OCI-M1 (cell line): Measurements from ENCODE around the gene ARL6IP6.
A peak's percentile ranks its signal among the peaks of the same experiment; 100 is the strongest.

Experiments
- DNase-seq: peaks from one replicate; lab custom pipeline; 2025; lab: John Stamatoyannopoulos, UW

ARL6IP6 gene

DNA sequence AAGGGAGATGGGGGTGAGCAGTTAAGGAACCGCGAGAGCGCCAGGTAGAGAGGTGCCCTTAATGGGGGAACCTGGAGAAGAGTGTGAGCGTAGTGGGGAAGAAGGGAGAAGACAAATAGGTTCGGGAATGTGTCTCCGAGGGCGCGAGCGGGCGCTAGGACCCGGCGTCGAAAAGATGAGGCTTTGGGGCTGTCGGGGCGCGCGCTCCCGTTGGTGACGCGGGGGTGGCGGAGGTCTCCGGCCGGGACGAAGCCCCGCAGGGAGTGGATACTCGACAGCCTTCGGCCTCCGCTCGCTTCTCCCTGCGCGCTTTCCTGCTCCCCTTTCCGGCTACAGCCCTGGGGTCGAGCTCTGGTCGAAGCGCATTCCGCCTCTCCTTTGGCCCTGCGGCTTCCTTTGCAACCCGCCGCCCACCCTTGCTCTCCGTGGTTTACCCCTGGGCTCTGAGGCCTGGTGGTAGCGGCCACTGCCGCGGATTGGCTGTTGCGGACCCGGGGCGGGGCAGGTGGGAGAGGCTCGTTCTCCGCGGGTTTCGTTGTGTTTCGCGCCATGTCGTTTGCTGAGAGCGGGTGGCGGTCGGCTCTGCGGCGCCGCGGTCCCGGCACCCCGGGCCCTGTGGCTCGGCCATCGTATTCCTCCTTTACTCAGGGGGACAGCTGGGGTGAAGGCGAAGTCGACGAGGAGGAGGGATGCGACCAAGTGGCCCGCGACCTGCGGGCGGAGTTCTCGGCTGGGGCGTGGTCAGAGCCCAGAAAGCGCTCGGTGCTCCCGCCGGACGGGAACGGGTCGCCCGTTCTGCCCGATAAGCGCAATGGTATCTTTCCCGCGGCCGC is at the start of gene ARL6IP6:
Gene ARL6IP6 (plus strand): TSS at position 545 of the 833 bp plus-strand sequence. CDS start 5 bp downstream, at position 550.
- DNase-seq = peak; percentile 95

DNA sequence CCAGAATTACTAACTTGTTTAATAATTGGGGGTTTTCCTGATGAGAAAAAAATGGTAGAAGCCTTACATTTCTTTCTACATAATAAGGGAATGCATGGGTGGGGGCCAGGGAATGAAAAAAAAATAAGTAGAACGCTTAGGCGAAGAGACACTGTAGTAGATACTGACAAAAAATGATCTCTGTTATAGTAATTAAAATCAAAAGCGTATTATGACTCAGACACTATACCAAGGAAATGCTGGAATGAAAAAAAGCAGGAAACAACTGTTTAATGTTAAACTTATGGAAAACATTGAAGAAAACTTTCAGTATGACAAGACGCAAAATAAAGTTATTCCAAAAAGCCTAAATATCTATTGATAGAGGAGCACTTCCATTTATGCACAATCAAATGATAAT is 44.1 kb upstream of the ARL6IP6 start:
- DNase-seq = no peak

DNA sequence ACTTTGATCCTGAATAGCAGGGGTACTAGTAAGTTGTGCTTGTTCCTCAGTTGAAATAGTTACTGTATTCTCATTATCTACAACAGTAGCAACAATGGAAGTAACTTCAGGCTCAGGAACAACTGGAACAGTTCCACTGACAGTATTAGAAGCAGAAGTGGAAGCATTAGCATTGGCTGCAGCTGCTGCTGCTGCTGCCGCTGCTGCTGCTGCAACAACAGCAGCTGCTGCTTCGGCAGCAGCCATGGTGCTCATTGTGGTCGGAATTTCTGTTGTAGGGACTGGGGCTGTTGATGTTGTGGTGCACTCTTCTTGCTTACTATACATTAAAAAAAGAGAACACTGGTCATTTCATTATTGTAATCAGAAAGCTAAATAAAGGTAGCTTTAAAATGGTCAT is 42.0 kb upstream of the ARL6IP6 start:
- DNase-seq = no peak

DNA sequence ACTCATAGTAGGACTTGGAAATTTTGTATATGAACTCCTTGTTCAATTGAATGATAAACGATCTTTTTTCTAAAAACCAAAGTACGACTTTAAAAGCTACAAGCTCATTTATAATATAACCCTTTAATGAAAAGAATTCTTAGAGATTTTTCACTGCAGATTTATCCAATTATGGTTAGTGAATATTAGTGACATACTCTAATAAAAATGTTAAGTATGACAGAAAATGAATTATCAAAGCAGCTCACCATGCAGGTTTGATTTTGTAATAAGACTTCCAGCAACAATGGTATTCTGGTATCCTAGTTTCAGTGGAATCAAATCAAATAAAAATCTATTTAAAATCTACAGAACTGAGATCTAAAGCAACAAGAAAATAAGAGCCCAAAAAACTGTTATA is 39.6 kb upstream of the ARL6IP6 start:
- DNase-seq = no peak

DNA sequence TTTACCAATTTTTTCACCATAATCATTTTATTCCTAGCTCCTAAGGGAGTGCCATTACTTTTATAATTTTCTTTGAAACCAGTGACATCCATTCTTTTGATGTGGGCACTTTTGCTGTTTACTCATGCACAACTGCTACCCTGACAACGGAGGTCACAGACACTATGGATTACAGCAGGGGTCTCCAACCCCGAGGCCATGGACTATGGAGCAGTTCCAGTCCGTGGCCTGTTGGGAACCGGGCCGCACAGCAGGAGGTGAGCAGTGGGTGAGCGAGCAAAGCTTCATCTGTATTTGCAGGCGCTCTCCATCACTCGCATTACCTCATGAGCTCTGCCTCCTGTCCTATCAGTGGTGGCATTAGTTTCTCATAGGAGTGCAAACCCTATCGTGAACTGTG is 35.8 kb upstream of the ARL6IP6 start:
- no peak for DNase-seq

DNA sequence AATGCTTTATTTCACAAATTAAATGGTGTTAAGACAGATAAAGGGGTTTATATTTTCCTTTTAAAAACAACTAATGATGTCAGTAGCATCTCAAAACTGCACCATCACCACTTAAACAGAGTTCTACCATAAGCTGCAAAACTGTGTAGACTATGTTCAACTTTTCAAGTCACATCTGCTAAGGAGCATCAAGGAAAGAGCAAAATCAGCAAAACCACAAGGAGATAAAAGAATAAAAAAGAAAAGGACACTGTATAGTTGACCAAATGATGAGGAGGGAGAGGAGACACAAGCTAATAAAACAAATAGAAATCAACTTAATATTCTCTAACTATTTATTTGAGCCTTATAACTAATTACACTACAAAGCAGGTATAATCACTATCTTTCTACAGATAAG is 35.0 kb upstream of the ARL6IP6 start:
- DNase-seq = no peak

DNA sequence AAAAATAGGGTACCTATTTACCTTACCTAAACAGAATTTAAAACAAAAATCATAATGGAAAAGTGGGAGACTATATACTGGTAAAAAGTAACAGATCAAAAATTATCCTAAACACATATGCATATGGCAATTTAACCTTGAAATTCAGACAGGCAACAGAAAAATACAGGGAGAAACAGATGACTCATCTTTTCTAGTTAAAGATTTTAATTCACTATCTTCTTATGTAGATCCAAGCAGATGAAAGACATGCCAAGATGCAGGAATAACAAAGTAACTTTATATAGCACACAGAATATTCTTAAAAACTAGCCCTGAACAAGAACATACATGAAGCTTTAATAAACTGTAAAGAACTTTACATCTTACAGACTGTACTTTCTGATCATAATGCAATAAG is 32.1 kb upstream of the ARL6IP6 start:
- no peak for DNase-seq

DNA sequence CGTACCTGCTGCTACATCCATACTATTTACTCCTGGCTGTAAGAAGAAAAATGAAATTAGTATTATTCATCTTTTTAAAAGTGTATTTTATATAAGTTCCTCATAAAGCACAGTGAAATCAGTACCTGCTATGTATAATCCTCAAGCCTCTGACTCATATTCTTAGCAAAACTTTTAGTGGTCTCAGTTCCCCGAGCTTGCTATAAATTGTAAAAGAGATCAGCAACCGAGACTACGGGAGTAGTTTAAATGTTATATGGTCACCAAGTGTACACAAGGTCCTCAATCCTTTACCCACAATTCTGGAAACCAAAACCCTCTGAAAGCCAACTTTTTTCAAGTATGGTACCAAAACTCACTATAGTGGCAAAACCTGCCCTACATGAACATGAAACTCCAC is 25.4 kb upstream of the ARL6IP6 start:
- no peak for DNase-seq

DNA sequence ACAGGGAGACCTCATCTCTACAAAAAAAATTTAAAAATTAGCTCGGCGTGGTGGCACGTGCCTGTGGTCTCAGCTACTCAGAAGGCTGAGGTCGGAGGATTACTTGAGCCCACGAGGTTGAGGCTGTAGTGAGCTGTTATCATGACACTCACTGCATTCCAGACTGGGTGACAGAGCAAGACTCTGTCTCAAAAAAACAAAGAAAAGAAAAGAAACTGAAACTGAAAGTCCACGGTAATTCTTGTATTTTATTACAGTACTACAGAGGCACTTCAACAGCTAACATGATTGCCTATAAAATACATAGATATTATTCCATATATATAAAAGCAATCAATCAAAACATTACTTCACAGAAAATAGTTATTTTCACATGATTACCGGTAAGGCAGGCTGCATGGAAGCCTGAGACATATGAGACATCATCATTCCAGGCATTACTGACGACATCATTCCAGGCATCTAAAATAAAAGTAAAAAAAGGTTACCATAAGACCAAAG is 24.2 kb upstream of the ARL6IP6 start:
- peak; percentile 93 for DNase-seq

DNA sequence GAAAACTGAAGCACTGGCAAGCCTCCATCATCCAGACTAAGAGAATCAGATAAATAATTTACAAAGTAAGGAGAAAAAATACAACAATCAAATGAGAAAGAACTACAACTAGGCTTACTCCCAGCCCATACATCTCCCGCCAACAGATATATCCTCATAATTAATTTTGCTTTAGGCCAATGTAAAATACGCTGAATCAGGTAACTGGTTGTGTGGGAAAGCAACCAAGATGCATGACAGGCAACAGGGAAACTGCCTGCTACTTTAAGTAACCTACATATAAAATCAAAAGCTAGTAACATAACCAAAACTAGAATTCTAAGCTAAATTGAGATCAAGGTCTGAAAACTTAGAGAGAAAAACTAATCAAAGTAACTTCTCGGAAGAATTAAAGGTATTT is 22.7 kb upstream of the ARL6IP6 start:
- no peak for DNase-seq

DNA sequence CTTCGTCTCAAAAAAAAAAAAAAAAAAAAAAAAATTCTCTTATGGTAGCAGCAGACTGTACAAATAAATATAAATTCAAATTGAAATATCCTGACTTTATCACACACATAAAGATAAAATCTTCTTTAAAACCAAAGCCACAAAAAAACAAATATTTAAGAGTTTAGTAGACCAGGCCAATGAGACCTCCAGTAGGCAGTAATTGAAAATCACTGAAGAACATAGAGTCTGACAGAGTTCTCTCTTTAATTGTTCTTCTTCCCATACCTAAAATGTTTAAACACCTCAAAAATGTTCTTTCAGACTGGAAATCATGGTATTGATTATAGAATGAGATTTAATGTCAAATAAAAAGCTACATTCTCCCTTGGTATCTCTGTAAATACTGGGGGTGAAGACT is 21.9 kb upstream of the ARL6IP6 start:
- no peak for DNase-seq

DNA sequence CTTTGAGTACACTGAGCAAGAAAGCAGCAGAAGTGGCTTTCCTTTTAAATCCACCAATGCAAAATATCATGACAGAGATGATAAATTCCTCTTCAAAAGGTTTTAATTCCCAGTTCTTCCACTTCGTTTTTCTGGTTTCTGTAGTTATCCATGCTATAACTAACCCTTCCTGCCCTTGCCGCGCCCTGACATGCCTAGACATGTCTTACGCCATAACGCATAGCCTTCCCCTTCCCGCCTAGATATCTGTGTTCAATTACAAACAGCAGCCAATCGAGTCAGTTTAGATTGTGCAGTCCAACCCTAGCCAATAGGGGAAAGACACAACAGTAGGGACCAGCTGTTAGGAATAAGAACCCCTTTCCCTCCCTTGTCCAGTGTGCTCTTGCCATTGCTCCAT is 17.2 kb upstream of the ARL6IP6 start:
- DNase-seq = no peak

DNA sequence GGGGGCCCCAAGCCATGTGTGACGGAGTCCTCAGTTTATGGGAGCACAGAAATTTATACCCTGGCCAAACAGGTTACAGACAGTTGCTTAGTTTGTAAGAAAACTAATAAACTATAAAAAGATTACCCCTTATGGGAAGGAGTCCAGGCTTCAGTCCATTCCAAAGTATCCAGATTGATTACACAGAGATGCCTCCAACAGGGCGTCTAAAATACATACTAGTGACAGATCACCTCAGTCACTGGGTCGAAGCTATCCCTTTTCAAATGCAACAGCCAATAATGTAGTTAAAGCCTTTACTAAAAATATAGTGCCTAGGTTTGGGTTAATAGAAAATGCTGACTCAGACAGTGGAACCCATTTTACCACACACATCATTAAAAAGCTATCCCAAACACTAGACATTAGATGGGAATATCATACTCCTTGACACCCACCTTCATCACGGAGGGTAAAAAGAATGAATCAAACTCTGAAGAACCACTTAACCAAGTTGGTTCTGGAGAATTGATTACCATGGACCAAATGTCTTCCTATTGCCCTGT is 11.9 kb upstream of the ARL6IP6 start:
- no peak for DNase-seq

DNA sequence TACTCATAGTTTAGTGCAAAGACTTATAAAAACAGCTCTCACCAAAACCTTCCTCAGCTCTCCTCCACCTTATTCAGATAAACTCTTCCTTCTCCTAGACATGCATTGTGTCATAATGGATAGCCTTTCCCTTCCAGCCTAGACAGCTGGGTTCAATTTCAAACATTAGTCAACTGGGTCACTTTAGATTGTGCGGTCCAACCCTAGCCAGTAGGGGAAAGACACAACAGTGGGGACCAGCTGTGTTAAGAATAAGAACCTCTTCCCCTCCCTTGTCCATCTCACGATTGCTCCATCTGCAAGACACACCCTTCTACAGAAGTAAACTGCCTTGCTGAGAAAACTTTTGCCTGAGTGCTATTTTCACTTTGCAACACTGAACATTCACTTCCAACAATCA is 9.7 kb upstream of the ARL6IP6 start:
- no peak for DNase-seq

DNA sequence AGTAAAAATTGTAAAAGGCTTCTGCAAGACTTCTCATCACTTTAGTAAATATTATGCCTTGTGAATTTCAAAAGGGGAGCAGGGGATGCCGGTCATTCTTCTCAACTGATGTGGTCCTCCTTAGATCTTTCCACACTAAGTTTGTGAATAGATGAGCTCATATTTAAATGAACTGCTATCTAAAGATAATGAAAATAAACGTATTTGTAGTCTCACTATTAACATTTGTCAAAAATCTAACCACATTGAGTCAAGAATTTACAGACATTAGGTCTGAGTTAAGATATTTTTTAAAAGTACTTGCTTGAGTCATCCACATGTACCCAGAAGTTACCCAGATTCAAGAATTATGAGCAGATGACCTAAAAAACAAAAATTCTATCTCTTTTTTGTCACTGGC is 7.7 kb upstream of the ARL6IP6 start:
- no peak for DNase-seq

DNA sequence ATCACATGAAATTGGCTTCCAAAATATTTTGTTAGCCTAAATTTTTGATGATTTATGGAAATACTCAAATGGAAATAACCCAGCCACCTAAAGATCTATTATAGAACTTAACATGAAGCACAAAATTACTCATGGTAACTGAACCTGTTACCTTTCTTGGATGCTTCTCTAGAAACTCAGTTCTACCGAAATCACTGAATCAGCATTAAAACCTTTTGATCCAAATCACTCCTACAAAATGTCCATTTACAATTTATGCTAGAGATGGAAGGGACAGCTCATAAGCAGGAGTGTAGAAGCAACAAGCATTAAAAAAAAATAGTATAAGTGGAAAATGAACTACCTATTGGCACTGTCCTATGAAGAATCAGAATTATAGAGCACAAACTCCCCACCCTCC is 3.3 kb upstream of the ARL6IP6 start:
- DNase-seq = no peak

DNA sequence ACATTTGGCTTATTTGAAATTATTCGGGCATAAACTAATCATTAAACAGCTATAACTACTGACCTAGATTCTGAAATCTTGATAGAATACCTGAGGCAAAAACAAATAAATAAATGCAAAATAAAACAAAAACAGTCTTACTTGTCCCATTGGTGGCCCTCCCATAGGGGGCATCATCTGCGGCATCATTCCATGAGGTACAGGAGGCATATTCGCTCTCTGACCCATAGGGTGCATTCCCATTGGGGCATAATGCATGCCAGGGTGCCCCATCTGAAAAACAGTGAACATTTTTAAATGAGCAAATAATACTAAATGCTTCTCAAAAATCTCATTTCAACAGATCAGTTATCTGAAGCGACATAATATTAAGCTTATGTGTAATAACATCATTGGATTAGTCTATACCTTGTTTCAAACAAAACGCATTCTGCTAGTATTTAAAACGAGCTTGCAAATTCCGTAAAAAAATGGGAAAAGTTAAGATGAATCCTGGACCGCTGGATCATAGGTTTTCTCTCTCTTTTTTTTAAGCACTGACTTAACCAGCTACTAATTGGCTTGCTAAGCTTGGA is 2.5 kb upstream of the ARL6IP6 start:
- peak; percentile 76 for DNase-seq

DNA sequence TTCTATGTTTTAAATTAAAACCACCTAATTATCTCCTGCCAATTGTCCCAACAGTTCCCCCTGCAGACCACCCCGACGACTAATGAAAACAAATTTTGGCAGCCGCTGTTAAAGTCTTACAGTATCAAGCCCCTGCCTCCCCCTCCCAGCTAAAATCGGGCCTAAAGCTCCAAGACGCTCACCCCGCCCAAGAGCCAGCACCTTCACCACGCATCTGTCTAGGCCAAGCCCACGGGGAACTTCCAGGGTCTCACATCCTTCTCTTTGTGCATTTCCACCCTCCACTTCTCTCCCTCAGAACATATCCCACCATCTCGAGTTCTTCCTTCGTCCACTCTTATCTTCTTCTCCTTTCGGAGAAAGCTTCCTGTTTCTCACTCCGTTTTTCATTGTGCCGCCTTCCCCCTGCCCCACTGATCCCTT is 1.6 kb upstream of the ARL6IP6 start:
- peak; percentile 85 for DNase-seq

DNA sequence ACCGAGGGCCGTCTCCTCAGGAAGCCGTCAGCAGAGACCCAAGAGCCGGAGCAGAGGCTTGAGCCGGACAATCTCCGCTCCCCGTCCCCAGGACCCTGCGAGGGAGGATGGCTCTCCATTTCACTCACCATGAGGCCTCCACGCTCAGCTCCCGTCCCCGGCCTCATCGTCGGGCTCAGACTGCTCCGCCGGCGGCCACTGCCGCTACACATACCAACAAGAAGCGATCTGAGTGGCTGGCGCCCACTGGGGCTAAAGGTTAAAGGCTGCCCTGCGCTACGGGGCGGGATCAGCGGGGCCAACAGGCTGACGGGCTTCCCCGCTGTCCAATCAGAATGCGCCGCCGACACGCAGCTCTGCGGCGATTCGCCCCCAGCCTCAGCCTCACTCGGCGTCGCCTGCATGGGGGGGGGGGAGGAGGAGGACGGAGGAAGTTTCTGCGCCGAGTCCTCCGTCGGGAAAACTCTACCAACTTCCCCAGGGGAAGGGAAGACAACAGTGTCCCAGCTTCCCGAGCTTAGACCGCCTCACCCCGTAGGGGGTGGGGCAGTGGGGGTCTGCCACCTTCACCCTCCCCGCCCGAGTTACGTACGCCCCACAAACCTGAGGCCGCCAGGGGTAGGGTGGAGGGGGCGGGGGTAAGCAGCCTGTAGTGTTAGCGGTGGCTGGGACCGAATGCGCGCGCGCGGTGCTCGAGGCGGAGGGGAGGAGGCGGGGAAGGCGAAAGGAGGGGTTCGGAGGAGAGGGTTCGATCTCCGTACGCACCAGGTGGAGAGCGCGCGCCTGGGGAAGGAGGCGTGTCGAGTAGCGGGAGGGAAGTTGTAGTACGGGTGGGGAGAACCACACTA is 968 bp upstream of the ARL6IP6 start, which contains the start of gene PRPF40A:
Gene PRPF40A (minus strand): TSS at position 234 of the 848 bp plus-strand sequence. CDS start 22 bp downstream, at position 212.
- peak; percentile 98 for DNase-seq

DNA sequence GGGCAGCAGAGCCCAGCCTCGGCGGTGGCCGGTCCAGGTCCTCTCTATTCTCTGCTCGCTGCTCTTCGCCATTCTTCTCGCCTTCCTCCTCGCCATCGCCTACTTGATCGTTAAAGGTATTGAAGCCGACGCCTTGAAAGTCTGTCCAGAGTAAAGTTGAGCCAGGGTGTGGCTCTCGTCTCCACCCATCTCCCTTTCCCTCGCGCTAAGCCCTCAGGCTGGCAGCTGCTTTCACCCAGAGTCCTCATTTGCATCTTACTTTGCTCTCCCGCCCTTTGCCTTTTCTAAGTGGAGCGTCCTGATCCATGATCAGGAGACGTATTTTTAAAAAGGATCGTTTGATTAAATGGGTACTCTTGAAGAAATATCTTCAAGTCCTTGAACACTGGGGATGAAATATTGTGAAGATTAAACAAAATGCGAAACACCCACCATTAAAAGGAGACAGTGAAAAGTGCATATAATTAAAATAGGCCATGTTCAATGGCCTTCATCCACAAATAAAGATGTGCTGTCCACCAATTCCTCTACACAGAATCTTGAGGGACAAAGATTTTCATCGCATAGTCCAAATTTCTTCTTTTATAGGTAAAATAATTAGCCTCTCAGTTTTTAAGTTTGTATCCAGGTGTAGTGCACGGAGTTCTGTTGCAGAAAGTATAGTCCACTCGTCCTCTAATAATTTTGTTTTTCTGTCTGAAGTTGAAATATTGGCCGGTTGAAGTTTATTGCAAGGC is 657 bp downstream of the ARL6IP6 start:
- DNase-seq = peak; percentile 88

DNA sequence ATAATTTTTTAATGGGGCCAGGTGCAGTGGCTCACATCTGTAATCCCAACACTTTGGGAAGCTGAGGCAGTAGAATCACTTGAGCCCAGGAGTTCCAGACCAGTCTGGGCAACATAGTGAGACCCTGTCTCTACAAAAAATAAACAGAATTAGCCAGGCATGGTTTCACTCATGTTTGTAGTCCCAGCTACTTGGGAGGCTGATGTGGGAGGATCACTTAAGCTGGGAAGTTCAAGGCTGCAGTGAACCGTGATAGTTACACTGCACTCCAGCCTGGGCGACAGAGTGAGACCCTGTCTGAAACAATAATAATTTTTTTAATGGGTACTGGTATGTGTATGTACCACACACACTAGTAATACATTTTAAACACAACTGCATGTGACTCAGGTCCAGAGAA is 2.4 kb downstream of the ARL6IP6 start:
- no peak for DNase-seq
